ENCODE measurements around the gene KNDC1. TPM values are rescaled to one million over a fixed set of nuclear protein-coding genes. Genes with fewer than 3 reads are reported as not detected.

Gene KNDC1
- 0.12 and 0.32 TPM in 2 replicates for total RNA-seq

GRCh38 chr10:133159950-133160825 lies at the start of gene KNDC1:
TSS of gene KNDC1 (plus strand) at chr10:133160219. CDS start at chr10:133160468, 249 bp downstream.
- intact Hi-C loops (cut with micrococcal nuclease), result loop anchor here (1.0 kb wide), 1 partner anchor 33 kb away; no protein-coding TSS in a partner anchor

GRCh38 chr10:133110609-133111275 lies 49.3 kb upstream of the KNDC1 start:
- intact Hi-C loops (cut with micrococcal nuclease), result loop anchor here (5.0 kb wide), 1 partner anchor 1663 kb away; no protein-coding TSS in a partner anchor

GRCh38 chr10:133111640-133112039 lies 48.4 kb upstream of the KNDC1 start:
- intact Hi-C loops (cut with micrococcal nuclease), result loop anchor here (5.0 kb wide), 1 partner anchor 1664 kb away; no protein-coding TSS in a partner anchor

- intact Hi-C loops (cut with micrococcal nuclease), result loop anchor here (5.0 kb wide), 1 partner anchor 1666 kb away; no protein-coding TSS in a partner anchor
Observed at GRCh38 chr10:133113146-133113830, 46.7 kb upstream of the KNDC1 start.

GRCh38 chr10:133113847-133114246 lies 46.2 kb upstream of the KNDC1 start:
- intact Hi-C loops (cut with micrococcal nuclease), result loop anchor here (5.0 kb wide), 1 partner anchor 1667 kb away; no protein-coding TSS in a partner anchor

GRCh38 chr10:133114251-133114650 lies 45.8 kb upstream of the KNDC1 start:
- intact Hi-C loops (cut with micrococcal nuclease), result loop anchor here (5.0 kb wide), 1 partner anchor 1667 kb away; no protein-coding TSS in a partner anchor

GRCh38 chr10:133114726-133115452 lies 45.1 kb upstream of the KNDC1 start:
- intact Hi-C loops (cut with micrococcal nuclease), result loop anchor here (5.0 kb wide), 1 partner anchor 1668 kb away; no protein-coding TSS in a partner anchor

GRCh38 chr10:133115453-133115842 lies 44.6 kb upstream of the KNDC1 start:
- intact Hi-C loops (cut with micrococcal nuclease), result no loop called here

GRCh38 chr10:133115976-133116375 lies 44.0 kb upstream of the KNDC1 start:
- intact Hi-C loops (cut with micrococcal nuclease), result no loop called here

GRCh38 chr10:133116455-133116854 lies 43.6 kb upstream of the KNDC1 start:
- intact Hi-C loops (cut with micrococcal nuclease), result no loop called here

GRCh38 chr10:133117036-133117687 lies 42.9 kb upstream of the KNDC1 start:
- intact Hi-C loops (cut with micrococcal nuclease), result no loop called here

GRCh38 chr10:133117688-133118071 lies 42.3 kb upstream of the KNDC1 start:
- intact Hi-C loops (cut with micrococcal nuclease), result no loop called here

- intact Hi-C loops (cut with micrococcal nuclease), result loop anchor here (10.0 kb wide), 2 partner anchors 177 to 217 kb away; partner anchors contain the start of gene CFAP46
Observed at GRCh38 chr10:133121479-133121878, 38.5 kb upstream of the KNDC1 start.

- intact Hi-C loops (cut with micrococcal nuclease), result loop anchor here (10.0 kb wide), 2 partner anchors 178 to 218 kb away; partner anchors contain the start of gene CFAP46
Observed at GRCh38 chr10:133122171-133122935, 37.7 kb upstream of the KNDC1 start.

- intact Hi-C loops (cut with micrococcal nuclease), result loop anchor here (10.0 kb wide), 2 partner anchors 178 to 218 kb away; partner anchors contain the start of gene CFAP46
Observed at GRCh38 chr10:133123050-133123745, 36.8 kb upstream of the KNDC1 start.

- intact Hi-C loops (cut with micrococcal nuclease), result loop anchor here (10.0 kb wide), 2 partner anchors 179 to 219 kb away; partner anchors contain the start of gene CFAP46
Observed at GRCh38 chr10:133123746-133124356, 36.2 kb upstream of the KNDC1 start.

- intact Hi-C loops (cut with micrococcal nuclease), result loop anchor here (10.0 kb wide), 2 partner anchors 180 to 220 kb away; partner anchors contain the start of gene CFAP46
Observed at GRCh38 chr10:133124357-133125211, 35.4 kb upstream of the KNDC1 start.
